K562 (cell line): Measurements from ENCODE around the gene DAPK2. TPM values are rescaled to one million over a fixed set of nuclear protein-coding genes. Genes with fewer than 3 reads are reported as not detected.
A peak's percentile ranks its signal among the peaks of the same experiment; 100 is the strongest.

Experiments used
- ARID1B ChIP-seq: fragments of 450-650 bp; IDR thresholded peaks from 2 replicates; pipeline ENCODE4 v1.6.1; 2016; ENCODE audit warnings: antibody characterized with exemption, mild to moderate bottlenecking, inconsistent platforms
- ARID2 ChIP-seq: fragments of 450-650 bp; IDR thresholded peaks from 2 replicates; pipeline ENCODE4 v1.6.1; 2017; ENCODE audit warnings: antibody characterized with exemption, mild to moderate bottlenecking
- FOXK2 ChIP-seq, 2 experiments: fragments of 450-650 bp; IDR thresholded peaks in 1 of 2; conservative IDR thresholded peaks in 1 of 2; 2 replicates each; pipeline ENCODE4 v1.6.1; 2016; ENCODE audit warnings: low read depth in 2 of 2, mild to moderate bottlenecking in 1 of 2
- HDAC1 ChIP-seq, 2 experiments: fragments of 450-650 bp; IDR thresholded peaks; 2 replicates each; pipeline ENCODE4 v1.6.1; 2016 to 2017; ENCODE audit warnings: inconsistent platforms in 1 of 2, mild to moderate bottlenecking in 1 of 2, moderate library complexity in 1 of 2
- HNRNPH1 ChIP-seq: fragments of 200-400 bp; formaldehyde crosslinking; optimal IDR thresholded peaks from 2 replicates; pipeline ENCODE3; 2017; ENCODE audit warnings: low read depth, mild to moderate bottlenecking, low read length, moderate library complexity
- JUNB ChIP-seq: fragments of 450-650 bp; formaldehyde crosslinking; conservative IDR thresholded peaks from 2 replicates; pipeline ENCODE4 v1.4.0; 2020; ENCODE audit warnings: mild to moderate bottlenecking
- KAT8 ChIP-seq: fragments of 450-650 bp; IDR thresholded peaks from 2 replicates; pipeline ENCODE4 v1.6.1; 2016; ENCODE audit warnings: low read depth, mild to moderate bottlenecking
- KDM1A ChIP-seq, 2 experiments: fragments of 450-650 bp; IDR thresholded peaks; 2 replicates each; pipeline ENCODE4 v1.6.1; 2016; ENCODE audit warnings: mild to moderate bottlenecking in 2 of 2
- MCM5 ChIP-seq: fragments of 450-650 bp; IDR thresholded peaks from 2 replicates; pipeline ENCODE4 v1.6.1; 2016; ENCODE audit warnings: low read depth
- NFXL1 ChIP-seq: fragments of 450-650 bp; formaldehyde crosslinking; IDR thresholded peaks from 2 replicates; pipeline ENCODE4 v1.4.0; 2021; ENCODE audit warnings: mild to moderate bottlenecking
- SOX6 ChIP-seq: fragments of 450-650 bp; IDR thresholded peaks from 2 replicates; pipeline ENCODE4 v1.6.1; 2014; ENCODE audit warnings: mild to moderate bottlenecking
- SRF ChIP-seq, 2 experiments: fragments of 250-450, 450-650 bp in 1 of 2; sonication (Bioruptor Pico) in 1 of 2; sonication (generic) in 1 of 2; formaldehyde crosslinking; IDR thresholded peaks; 2 replicates each; pipeline versions ENCODE4 v1.5.0 to v1.5.1; 2020 to 2022; ENCODE audit warnings: mild to moderate bottlenecking in 1 of 2, missing genetic modification reagents in 1 of 2
- STAG1 ChIP-seq: sonication (generic); formaldehyde crosslinking; IDR thresholded peaks from 2 replicates; pipeline ENCODE4 v1.5.0; 2020; ENCODE audit warnings: missing genetic modification reagents, borderline replicate concordance
- ZBTB8A ChIP-seq: fragments of 450-650 bp; IDR thresholded peaks from 2 replicates; pipeline ENCODE4 v1.6.1; 2018; ENCODE audit warnings: mild to moderate bottlenecking, moderate library complexity; ENCODE audit not compliant: partially characterized antibody
- ZNF589 ChIP-seq: fragments of 200-800 bp; sonication (Bioruptor generic); IDR thresholded peaks from 2 replicates; pipeline ENCODE4 v1.6.1; 2016; ENCODE audit warnings: low read depth, missing genetic modification characterization, missing compliant biosample characterization
- polyA plus RNA-seq, 8 experiments: library from polyadenylated mRNA; depleted of rRNA in 4 of 8; stranded (reverse) in 5 of 8; unstranded in 3 of 8; fragments of >200 nt; fragmentation: Nextera tagmentation in 2 of 8; fragmentation: Illumina TruSeq in 1 of 8; extraction: Ambion mirVana in 2 of 8; extraction: Trizol in 1 of 8; gene quantifications; 2 replicates each; pipeline versions ENCODE4 v1.2.1 to v1.2.3, GENCODE V29; 2011 to 2014; ENCODE audit warnings: inconsistent platforms in 1 of 8, missing spikeins in 1 of 8
- total RNA-seq, 7 experiments: library from RNA; depleted of rRNA in 6 of 7; stranded (reverse); fragments of >200 nt in 6 of 7; fragmentation: Illumina TruSeq in 2 of 7; extraction: Trizol in 2 of 7; gene quantifications; 2 replicates each; pipeline versions ENCODE4 v1.2.1 to v1.2.3, GENCODE V29; 2011 to 2021; ENCODE audit warnings: low replicate concordance in 1 of 7
- TF ChIP-seq, protein P1 (sequence below), 2 experiments: fragments of 450-650 bp; formaldehyde crosslinking in 1 of 2; IDR thresholded peaks; 2 replicates each; pipeline versions ENCODE4 v1.4.0 to v1.6.1; 2014 to 2020; ENCODE audit warnings: mild to moderate bottlenecking in 2 of 2, borderline replicate concordance in 1 of 2, low read depth in 1 of 2
- TF ChIP-seq, protein P2 (sequence below), 2 experiments: fragments of 450-650 bp; conservative IDR thresholded peaks; 2 replicates each; pipeline ENCODE4 v1.6.1; 2017; ENCODE audit warnings: mild to moderate bottlenecking in 2 of 2, moderate library complexity in 2 of 2
- TF ChIP-seq, protein P3 (sequence below): fragments of 200-800 bp; sonication (Bioruptor generic); IDR thresholded peaks from 2 replicates; pipeline ENCODE4 v1.6.1; 2017; ENCODE audit warnings: missing genetic modification characterization, missing compliant biosample characterization

Gene DAPK2
- total and polyA plus RNA-seq, 9 of the 15 experiments (the other 6 are each of a cell fraction or from before 2014, with no cell fraction given), result 0.14 to 5.2 (median 2.2) TPM

DNA sequence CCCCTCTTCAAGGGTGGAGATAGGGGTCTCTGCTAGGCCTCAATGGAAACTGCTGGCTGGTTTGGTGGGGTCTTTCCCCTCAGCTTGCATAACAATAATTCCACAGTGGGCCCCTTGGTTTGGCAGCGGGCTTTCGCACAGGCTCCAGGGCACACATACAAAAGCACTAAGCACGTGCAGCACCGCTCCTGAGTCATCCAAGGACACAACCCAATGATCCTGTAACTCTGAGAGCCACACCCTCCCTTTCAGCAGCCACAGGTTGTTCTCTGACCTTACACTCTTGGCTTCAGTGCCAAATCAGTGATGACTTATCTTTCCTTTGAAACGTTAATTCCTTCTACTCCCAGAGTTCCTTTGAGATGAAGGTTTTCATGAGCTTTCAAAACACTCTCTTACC lies 41.7 kb downstream of the DAPK2 start (continued):
- TF ChIP-seq, protein P1, sequence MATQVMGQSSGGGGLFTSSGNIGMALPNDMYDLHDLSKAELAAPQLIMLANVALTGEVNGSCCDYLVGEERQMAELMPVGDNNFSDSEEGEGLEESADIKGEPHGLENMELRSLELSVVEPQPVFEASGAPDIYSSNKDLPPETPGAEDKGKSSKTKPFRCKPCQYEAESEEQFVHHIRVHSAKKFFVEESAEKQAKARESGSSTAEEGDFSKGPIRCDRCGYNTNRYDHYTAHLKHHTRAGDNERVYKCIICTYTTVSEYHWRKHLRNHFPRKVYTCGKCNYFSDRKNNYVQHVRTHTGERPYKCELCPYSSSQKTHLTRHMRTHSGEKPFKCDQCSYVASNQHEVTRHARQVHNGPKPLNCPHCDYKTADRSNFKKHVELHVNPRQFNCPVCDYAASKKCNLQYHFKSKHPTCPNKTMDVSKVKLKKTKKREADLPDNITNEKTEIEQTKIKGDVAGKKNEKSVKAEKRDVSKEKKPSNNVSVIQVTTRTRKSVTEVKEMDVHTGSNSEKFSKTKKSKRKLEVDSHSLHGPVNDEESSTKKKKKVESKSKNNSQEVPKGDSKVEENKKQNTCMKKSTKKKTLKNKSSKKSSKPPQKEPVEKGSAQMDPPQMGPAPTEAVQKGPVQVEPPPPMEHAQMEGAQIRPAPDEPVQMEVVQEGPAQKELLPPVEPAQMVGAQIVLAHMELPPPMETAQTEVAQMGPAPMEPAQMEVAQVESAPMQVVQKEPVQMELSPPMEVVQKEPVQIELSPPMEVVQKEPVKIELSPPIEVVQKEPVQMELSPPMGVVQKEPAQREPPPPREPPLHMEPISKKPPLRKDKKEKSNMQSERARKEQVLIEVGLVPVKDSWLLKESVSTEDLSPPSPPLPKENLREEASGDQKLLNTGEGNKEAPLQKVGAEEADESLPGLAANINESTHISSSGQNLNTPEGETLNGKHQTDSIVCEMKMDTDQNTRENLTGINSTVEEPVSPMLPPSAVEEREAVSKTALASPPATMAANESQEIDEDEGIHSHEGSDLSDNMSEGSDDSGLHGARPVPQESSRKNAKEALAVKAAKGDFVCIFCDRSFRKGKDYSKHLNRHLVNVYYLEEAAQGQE (IDR thresholded peaks at IDR 0.05; ENCODE audit: borderline replicate concordance), result peak; percentile 5; the same call in 1 of the 2 replicates
- TF ChIP-seq, protein P1 (CRISPR knock-in tag; IDR thresholded peaks at IDR 0.05; ENCODE audit: low read depth), result no peak
- TF ChIP-seq HNRNPH1 (no peak), HDAC1 (IDR thresholded peaks at IDR 0.05) (no peak), MCM5 (no peak), SOX6 (peak; percentile 80), JUNB (CRISPR knock-in tag) (no peak), KDM1A (IDR thresholded peaks at IDR 0.05) (0 out of 4 replicates have a peak, but pooled peaks of 1 of the 2 experiments have one; percentile 17), KAT8 (no peak), NFXL1 (CRISPR knock-in tag) (no peak), STAG1 (CRISPR knock-in tag) (no peak), ARID2 (no peak), SRF (CRISPR knock-in tag; IDR thresholded peaks at IDR 0.05) (no peak), ARID1B (peak; percentile 24; the same call in 1 of the 2 replicates), ZBTB8A (no peak), FOXK2 (conservative IDR thresholded peaks at IDR 0.05 in 1 of 2, IDR thresholded peaks at IDR 0.05 in 1 of 2; ENCODE audit: low read depth in 2 of 2) (no peak), ZNF589 (CRISPR knock-in tag) (no peak)
- TF ChIP-seq, protein P2, sequence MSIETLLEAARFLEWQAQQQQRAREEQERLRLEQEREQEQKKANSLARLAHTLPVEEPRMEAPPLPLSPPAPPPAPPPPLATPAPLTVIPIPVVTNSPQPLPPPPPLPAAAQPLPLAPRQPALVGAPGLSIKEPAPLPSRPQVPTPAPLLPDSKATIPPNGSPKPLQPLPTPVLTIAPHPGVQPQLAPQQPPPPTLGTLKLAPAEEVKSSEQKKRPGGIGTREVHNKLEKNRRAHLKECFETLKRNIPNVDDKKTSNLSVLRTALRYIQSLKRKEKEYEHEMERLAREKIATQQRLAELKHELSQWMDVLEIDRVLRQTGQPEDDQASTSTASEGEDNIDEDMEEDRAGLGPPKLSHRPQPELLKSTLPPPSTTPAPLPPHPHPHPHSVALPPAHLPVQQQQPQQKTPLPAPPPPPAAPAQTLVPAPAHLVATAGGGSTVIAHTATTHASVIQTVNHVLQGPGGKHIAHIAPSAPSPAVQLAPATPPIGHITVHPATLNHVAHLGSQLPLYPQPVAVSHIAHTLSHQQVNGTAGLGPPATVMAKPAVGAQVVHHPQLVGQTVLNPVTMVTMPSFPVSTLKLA (conservative IDR thresholded peaks at IDR 0.05), result peak in 1 of 2 experiments; percentile 76; a peak in 3 of 4 replicates
- TF ChIP-seq, protein P3, sequence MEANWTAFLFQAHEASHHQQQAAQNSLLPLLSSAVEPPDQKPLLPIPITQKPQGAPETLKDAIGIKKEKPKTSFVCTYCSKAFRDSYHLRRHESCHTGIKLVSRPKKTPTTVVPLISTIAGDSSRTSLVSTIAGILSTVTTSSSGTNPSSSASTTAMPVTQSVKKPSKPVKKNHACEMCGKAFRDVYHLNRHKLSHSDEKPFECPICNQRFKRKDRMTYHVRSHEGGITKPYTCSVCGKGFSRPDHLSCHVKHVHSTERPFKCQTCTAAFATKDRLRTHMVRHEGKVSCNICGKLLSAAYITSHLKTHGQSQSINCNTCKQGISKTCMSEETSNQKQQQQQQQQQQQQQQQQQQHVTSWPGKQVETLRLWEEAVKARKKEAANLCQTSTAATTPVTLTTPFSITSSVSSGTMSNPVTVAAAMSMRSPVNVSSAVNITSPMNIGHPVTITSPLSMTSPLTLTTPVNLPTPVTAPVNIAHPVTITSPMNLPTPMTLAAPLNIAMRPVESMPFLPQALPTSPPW (CRISPR knock-in tag), result no peak
